H1 (cell line): ENCODE data around the gene MLPH. TPM values are rescaled to one million over a fixed set of nuclear protein-coding genes. Genes with fewer than 3 reads are reported as not detected.

Source experiments
- CTCF ChIA-PET: fragments of 300-600 bp; sonication (Branson Sonifier 250); formaldehyde crosslinking; loops from one replicate; lab custom pipeline; 2021; ENCODE audit not compliant: partially characterized antibody; lab: Charles Lee
- POLR2A ChIA-PET: fragments of 300-600 bp; sonication (Branson Sonifier 250); formaldehyde crosslinking; loops from one replicate; lab custom pipeline; 2021; ENCODE audit warnings: inconsistent platforms; ENCODE audit not compliant: partially characterized antibody; lab: Charles Lee
- DNase-seq, 2 experiments: peaks; one replicate each; pipeline versions ENCODE4 v3.0.0 to v3.0.0-alpha.2; 2010 to 2022; ENCODE audit warnings: low spot score in 2 of 2, low read depth in 1 of 2, mixed read lengths in 1 of 2
- FAIRE-seq: peaks from 2 replicates; lab custom pipeline; 2011; peaks lifted over from hg19 to GRCh38; lab: Jason Lieb, UNC
- H2AFZ ChIP-seq: 2 replicates; pipeline ENCODE4 v1.8.1; 2012; ENCODE audit warnings: low read length, inconsistent platforms
- H2AK5ac ChIP-seq: 2 replicates; pipeline ENCODE4 v1.6.1; 2013; ENCODE audit warnings: low read depth, low read length
- H2BK120ac ChIP-seq: replicated peaks from 2 replicates; pipeline ENCODE3; 2013; ENCODE audit warnings: low read depth, low read length, inconsistent platforms
- H2BK12ac ChIP-seq: 2 replicates; pipeline ENCODE4 v1.6.1; 2013; ENCODE audit warnings: low read depth, low read length
- H2BK15ac ChIP-seq: 2 replicates; pipeline ENCODE4 v1.6.1; 2013; ENCODE audit warnings: low read length
- H2BK20ac ChIP-seq: 2 replicates; pipeline ENCODE4 v1.6.1; 2013; ENCODE audit warnings: low read length
- H2BK5ac ChIP-seq: 2 replicates; pipeline ENCODE4 v1.6.1; 2013; ENCODE audit warnings: low read depth, low read length
- H3K14ac ChIP-seq: 2 replicates; pipeline ENCODE4 v1.6.1; 2013; ENCODE audit warnings: inconsistent platforms; ENCODE audit not compliant: insufficient read length
- H3K18ac ChIP-seq: 2 replicates; pipeline ENCODE4 v1.6.1; 2013; ENCODE audit warnings: low read length; ENCODE audit errors: extremely low read depth
- H3K23ac ChIP-seq: 2 replicates; pipeline ENCODE4 v1.6.1; 2013; ENCODE audit warnings: inconsistent platforms; ENCODE audit not compliant: insufficient read length
- H3K23me2 ChIP-seq: 2 replicates; pipeline ENCODE4 v1.6.1; 2013; ENCODE audit warnings: low read depth, low read length
- H3K27ac ChIP-seq: 2 replicates; pipeline ENCODE4 v1.6.1; 2011; ENCODE audit warnings: low read depth, low read length, inconsistent platforms
- H3K27me3 ChIP-seq, 4 experiments: replicated peaks in 1 of 4; 1 replicate in 1 of 4; 2 replicates in 3 of 4; pipeline versions ENCODE4 v1.6.1 to v1.8.1; 2011 to 2013; ENCODE audit warnings: low read length in 3 of 4, mild to moderate bottlenecking in 3 of 4, inconsistent platforms in 2 of 4, mixed read lengths in 2 of 4, moderate library complexity in 1 of 4; ENCODE audit not compliant: control insufficient read depth in 3 of 4, insufficient read depth in 3 of 4; ENCODE audit errors: extremely low read depth in 1 of 4
- H3K36me3 ChIP-seq, 4 experiments: 2 replicates each; pipeline versions ENCODE4 v1.6.1 to v1.8.1; 2011 to 2013; ENCODE audit warnings: mild to moderate bottlenecking in 4 of 4, low read length in 3 of 4, moderate library complexity in 2 of 4, control low read depth in 1 of 4, inconsistent platforms in 1 of 4; ENCODE audit not compliant: insufficient read depth in 4 of 4, control insufficient read depth in 2 of 4
- H3K4ac ChIP-seq: replicated peaks from 2 replicates; pipeline ENCODE3; 2013; ENCODE audit warnings: low read length, low read depth, mixed read lengths, inconsistent platforms; ENCODE audit not compliant: insufficient read length
- H3K4me1 ChIP-seq, 4 experiments: replicated peaks in 1 of 4; 1 replicate in 1 of 4; 2 replicates in 3 of 4; pipeline versions ENCODE4 v1.6.1 to v1.8.1; 2011 to 2013; ENCODE audit warnings: low read length in 3 of 4, inconsistent platforms in 2 of 4, mixed read lengths in 1 of 4; ENCODE audit not compliant: insufficient read depth in 4 of 4, control insufficient read depth in 3 of 4
- H3K4me2 ChIP-seq, 2 experiments: 2 replicates each; pipeline versions ENCODE4 v1.6.1 to v1.8.1; 2011 to 2013; ENCODE audit warnings: low read depth in 2 of 2, low read length in 2 of 2, control low read depth in 1 of 2, inconsistent platforms in 1 of 2, mild to moderate bottlenecking in 1 of 2; ENCODE audit not compliant: insufficient read depth in 1 of 2
- H3K4me3 ChIP-seq, 4 experiments: fragments of 200-600, 300-600 bp in 1 of 4; sonication (generic), shearing (Covaris generic), sonication (Bioruptor Twin) in 1 of 4; 2 replicates each; pipeline versions ENCODE4 v1.5.1 to v1.8.1; 2011 to 2016; ENCODE audit warnings: low read length in 4 of 4, low read depth in 3 of 4, control low read depth in 2 of 4, inconsistent platforms in 2 of 4, mild to moderate bottlenecking in 2 of 4, mixed read lengths in 1 of 4, moderate library complexity in 1 of 4; ENCODE audit not compliant: insufficient read depth in 2 of 4; ENCODE audit errors: extremely low read depth in 1 of 4
- H3K56ac ChIP-seq: replicated peaks from 2 replicates; pipeline ENCODE3; 2013; ENCODE audit warnings: low read depth, mild to moderate bottlenecking, mixed read lengths, low read length, inconsistent platforms; ENCODE audit not compliant: insufficient read length
- H3K79me1 ChIP-seq: 2 replicates; pipeline ENCODE4 v1.6.1; 2013; ENCODE audit warnings: low read depth, low read length, control low read depth
- H3K79me2 ChIP-seq, 2 experiments: 2 replicates each; pipeline versions ENCODE4 v1.6.1 to v1.8.1; 2012 to 2013; ENCODE audit warnings: low read length in 2 of 2, mild to moderate bottlenecking in 2 of 2, inconsistent platforms in 1 of 2; ENCODE audit not compliant: insufficient read depth in 2 of 2, control insufficient read depth in 1 of 2
- H3K9ac ChIP-seq, 4 experiments: replicated peaks in 1 of 4; 1 replicate in 1 of 4; 2 replicates in 3 of 4; pipeline versions ENCODE4 v1.6.1 to v1.8.1; 2011 to 2013; ENCODE audit warnings: low read depth in 3 of 4, low read length in 3 of 4, control low read depth in 2 of 4, mild to moderate bottlenecking in 2 of 4, moderate library complexity in 2 of 4, inconsistent platforms in 1 of 4; ENCODE audit errors: extremely low read depth in 1 of 4
- H3K9me3 ChIP-seq, 2 experiments: 2 replicates each; pipeline versions ENCODE4 v1.6.1 to v1.8.1; 2012 to 2013; ENCODE audit warnings: mild to moderate bottlenecking in 2 of 2, moderate library complexity in 2 of 2, control low read depth in 1 of 2, inconsistent platforms in 1 of 2, low read depth in 1 of 2, low read length in 1 of 2, mixed read lengths in 1 of 2; ENCODE audit not compliant: insufficient read depth in 2 of 2
- H4K20me1 ChIP-seq, 2 experiments: replicated peaks in 1 of 2; 2 replicates each; pipeline versions ENCODE3 to v1.8.1; 2011 to 2013; ENCODE audit warnings: inconsistent platforms in 2 of 2, low read length in 2 of 2, mild to moderate bottlenecking in 1 of 2; ENCODE audit not compliant: insufficient read depth in 2 of 2, control insufficient read depth in 1 of 2
- H4K5ac ChIP-seq: 2 replicates; pipeline ENCODE4 v1.6.1; 2013; ENCODE audit warnings: low read length, low read depth, mixed read lengths, inconsistent platforms; ENCODE audit not compliant: insufficient read length
- H4K8ac ChIP-seq: 2 replicates; pipeline ENCODE4 v1.8.0; 2013; ENCODE audit warnings: mild to moderate bottlenecking, moderate library complexity, low read length, inconsistent platforms; ENCODE audit not compliant: insufficient read depth; ENCODE audit errors: extremely low read depth
- H4K91ac ChIP-seq: replicated peaks from 2 replicates; pipeline ENCODE3; 2013; ENCODE audit warnings: low read length, mixed read lengths, inconsistent platforms; ENCODE audit not compliant: insufficient read length
- WGBS, 2 experiments: shearing (Covaris generic) in 1 of 2; methylation state at CpG; one replicate each; pipeline versions ENCODE4 v1.1.6 to v1.1.7; 2013 to 2015; ENCODE audit warnings: low lambda C conversion rate in 2 of 2, mixed read lengths in 2 of 2, inconsistent platforms in 1 of 2, low coverage in 1 of 2, missing lambda C conversion rate in 1 of 2; ENCODE audit not compliant: insufficient replicate concordance in 2 of 2, insufficient coverage in 1 of 2, insufficient read length in 1 of 2; ENCODE audit errors: extremely low coverage in 1 of 2, missing lambda C conversion rate in 1 of 2; 5-methylcytosine and 5-hydroxymethylcytosine counted together
- polyA plus RNA-seq, 7 experiments: library from polyadenylated mRNA; depleted of rRNA in 3 of 7; stranded (reverse) in 5 of 7; unstranded in 2 of 7; fragments of >200 nt in 5 of 7; fragments of 200-250 nt in 2 of 7; gene quantifications; 1 replicate in 5 of 7; 2 replicates in 1 of 7; 4 replicates in 1 of 7; pipeline versions ENCODE4 v1.2.1 to v1.2.3, GENCODE V29; 2011 to 2013; ENCODE audit warnings: missing spikeins in 2 of 7, mixed read lengths in 2 of 7
- total RNA-seq: library from RNA; stranded (reverse); fragmentation: NEBNext Ultra II Directional; extraction: Animal tissue kit (Norgen Biotek cat#: 25700); gene quantifications from 2 replicates; pipeline ENCODE4 v1.2.1, GENCODE V29; 2021
- TF ChIP-seq, protein P1 (sequence below): IDR thresholded peaks from 2 replicates; pipeline ENCODE4 v1.6.1; 2011; ENCODE audit warnings: low read depth, mild to moderate bottlenecking, low read length; ENCODE audit not compliant: insufficient read depth

MLPH gene
- total and polyA plus RNA-seq, 2 of the 8 experiments (the other 6 are each of a cell fraction or from before 2014, with no cell fraction given), result 12.7 to 17.0 TPM

DNA sequence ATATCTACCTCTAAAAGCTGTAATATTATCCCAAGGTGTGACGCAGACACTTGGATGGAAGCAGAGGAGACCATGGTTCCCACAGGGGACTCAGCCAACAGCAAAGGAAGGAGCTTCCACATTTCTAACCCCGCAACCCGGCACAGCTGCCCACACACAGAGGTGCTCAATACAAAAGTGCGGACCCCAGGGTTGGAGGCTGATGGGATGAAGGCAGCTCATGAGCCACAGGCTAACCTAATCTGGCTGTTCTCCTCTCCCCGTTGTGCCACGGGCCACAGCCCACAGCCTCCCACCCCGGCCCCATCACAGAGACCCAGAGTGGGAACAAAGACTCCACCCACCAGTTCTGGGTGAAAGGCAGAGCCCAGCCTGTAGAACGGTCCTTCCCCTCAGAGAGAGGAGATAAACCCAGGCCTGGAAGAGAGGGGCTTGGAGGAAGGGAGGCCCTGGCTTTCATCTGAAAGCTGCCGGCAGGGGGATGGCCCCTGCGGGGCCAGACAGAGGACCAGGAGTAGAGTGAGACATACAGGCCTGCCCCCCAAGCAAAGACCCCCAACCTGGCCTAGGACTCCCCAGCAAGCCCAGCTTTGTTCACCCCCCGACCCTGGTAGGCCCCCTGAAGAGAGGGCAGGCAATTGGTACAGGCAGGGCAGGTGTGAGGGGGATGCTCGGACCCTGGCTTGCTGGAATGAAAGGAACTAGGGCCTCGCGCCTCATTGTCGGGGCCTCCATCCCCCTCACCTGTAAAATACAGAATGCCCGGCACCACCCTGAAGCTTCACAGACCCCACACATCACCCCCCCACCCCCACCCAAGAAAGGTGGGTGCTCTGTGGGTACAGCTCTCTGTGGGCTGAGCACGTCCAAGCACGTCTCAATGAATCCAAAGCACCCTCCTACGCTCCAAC lies 96.6 kb downstream of the MLPH start:
- H3K9me3 ChIP-seq, result no peaks in the 10 kb centered on the region
- no peak overlapping the region for H2AFZ ChIP-seq
- no peak overlapping the region for H4K91ac ChIP-seq
- CTCF ChIA-PET, result interaction anchor here (0.6 to 3.0 kb wide), 10 partner anchors 10 to 1061 kb away, joined by 3 to 24 read pairs (median 3); no protein-coding TSS in a partner anchor
- peaks cover 0 to 3% of the 10 kb centered on the region in 2 experiments for H4K20me1 ChIP-seq
- H3K23me2 ChIP-seq, result no peaks in the 10 kb centered on the region; the same call in 1 of the 2 replicates
- no peak overlapping the region for H4K5ac ChIP-seq
- no peak overlapping the region for H3K4ac ChIP-seq
- no peak overlapping the region for H2BK120ac ChIP-seq
- H3K9ac ChIP-seq, result no peak overlapping the region
- peaks cover 0 to 26% (median 16%) of the 10 kb centered on the region in 4 experiments; a peak in 6 of 7 replicates for H3K4me1 ChIP-seq
- H3K27me3 ChIP-seq, result no peaks in the 10 kb centered on the region
- no peak overlapping the region for H3K4me3 ChIP-seq
- H3K56ac ChIP-seq, result no peak overlapping the region
- POLR2A ChIA-PET, result interaction anchor here (1.0 to 5.5 kb wide), 4 partner anchors 9 to 165 kb away, joined by 3 to 27 read pairs (median 11); no protein-coding TSS in a partner anchor
- H3K36me3 ChIP-seq, result peaks cover 0 to 2% (median 0%) of the 10 kb centered on the region in 4 experiments; a peak in 1 of 8 replicates
- H2BK15ac ChIP-seq, result no peak overlapping the region; the same call in 1 of the 2 replicates
- no peak overlapping the region for H2BK20ac ChIP-seq
- no peak overlapping the region for H3K14ac ChIP-seq
- peaks cover 2% of the 10 kb centered on the region; the same call in 1 of the 2 replicates for H3K79me1 ChIP-seq
- no peak overlapping the region for H3K23ac ChIP-seq
- 87% methylated on average over 14 of the region's 19 CpGs; no CpG with 5 or more reads in 1 of the 2 experiments for WGBS, 2 experiments
- no peak overlapping the region for H2BK5ac ChIP-seq
- peak overlapping the region; percentile 1 for H4K8ac ChIP-seq
- DNase-seq, result no peak
- H2AK5ac ChIP-seq, result no peak overlapping the region
- H2BK12ac ChIP-seq, result no peak overlapping the region
- TF ChIP-seq, protein P1, sequence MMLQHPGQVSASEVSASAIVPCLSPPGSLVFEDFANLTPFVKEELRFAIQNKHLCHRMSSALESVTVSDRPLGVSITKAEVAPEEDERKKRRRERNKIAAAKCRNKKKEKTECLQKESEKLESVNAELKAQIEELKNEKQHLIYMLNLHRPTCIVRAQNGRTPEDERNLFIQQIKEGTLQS, result no peak
- no peak for FAIRE-seq
- no peak overlapping the region; the same call in 1 of the 2 replicates for H3K18ac ChIP-seq
- H3K79me2 ChIP-seq, result peaks cover 0 to 35% of the 10 kb centered on the region in 2 experiments; a peak in 3 of 4 replicates
- no peak overlapping the region for H3K27ac ChIP-seq
- H3K4me2 ChIP-seq, result no peak overlapping the region
